Dendritic cell treated with granulocyte-macrophage colony-stimulating factor and Interleukin-4, amounts not matched to agents 40 ng/mL and 50 ng/mL, for 4 days (primary cell): Measurements from ENCODE around the gene SMIM36.
"Not testable (repeated sequence)": the region's sequence is repeated elsewhere in the genome, so short reads cannot be mapped to it uniquely, and the experiment has no call there.

Experiments used
- H3K27ac Mint-ChIP-seq: one replicate; pipeline ENCODE4 v1.8.0; 2022; ENCODE audit warnings: mild to moderate bottlenecking, mixed read lengths
- H3K27me3 Mint-ChIP-seq: one replicate; pipeline ENCODE4 v1.8.0; 2022; ENCODE audit warnings: mild to moderate bottlenecking, mixed read lengths
- H3K36me3 Mint-ChIP-seq: one replicate; pipeline ENCODE4 v1.8.0; 2022; ENCODE audit warnings: low read depth, mixed read lengths
- H3K4me1 Mint-ChIP-seq: one replicate; pipeline ENCODE4 v1.8.0; 2022; ENCODE audit warnings: low read depth, mixed read lengths
- H3K4me3 Mint-ChIP-seq: one replicate; pipeline ENCODE4 v1.8.0; 2022; ENCODE audit warnings: mild to moderate bottlenecking, moderate library complexity, mixed read lengths
- H3K9me3 Mint-ChIP-seq: one replicate; pipeline ENCODE4 v1.8.0; 2022; ENCODE audit warnings: mixed read lengths
- intact Hi-C: fragments of 100-400 bp; cut with micrococcal nuclease; formaldehyde crosslinking; loops from one replicate; pipeline ENCODE4 v1.15.0; 2022

The SMIM36 gene

DNA sequence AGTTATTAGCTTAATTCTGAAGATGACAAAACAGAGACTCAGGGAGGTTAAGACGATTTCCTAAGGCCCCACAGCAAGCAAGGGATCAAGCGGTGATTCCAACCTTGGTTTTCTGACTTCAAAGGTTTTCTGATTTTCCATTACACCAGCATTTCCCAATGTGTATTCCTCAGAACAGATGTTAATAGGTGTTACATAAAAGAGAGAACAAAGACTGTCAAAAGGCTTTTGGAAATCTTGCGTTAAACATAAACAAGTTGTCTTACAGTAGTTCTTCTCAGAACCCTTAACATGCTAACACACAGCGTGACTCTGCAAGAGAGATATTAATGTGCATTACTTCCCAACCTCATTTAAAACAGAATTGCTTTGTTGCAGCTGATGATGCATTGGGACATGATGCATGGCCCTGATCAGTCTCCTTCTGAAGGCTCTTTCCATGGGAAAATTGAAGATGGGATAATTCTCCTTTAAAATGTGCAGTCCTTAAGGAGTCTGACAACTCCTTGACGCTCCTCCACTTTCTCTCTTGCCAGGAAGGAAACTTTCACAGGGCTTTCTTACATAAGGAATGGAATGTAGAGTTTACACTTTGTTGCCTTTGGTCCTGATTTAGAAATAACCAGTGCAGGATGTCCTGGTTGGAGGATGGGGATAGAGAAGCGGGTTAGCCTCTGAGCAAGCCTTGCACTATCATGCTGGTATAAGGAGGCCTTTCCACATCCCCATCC lies 68.1 kb downstream of the SMIM36 start:
- Mint-ChIP-seq H3K4me1 (peaks cover 21% of the 10 kb centered on the region), H3K4me3 (no peak overlapping the region), H3K27me3 (peaks cover 2% of the 10 kb centered on the region), H3K27ac (no peak overlapping the region), H3K36me3 (no peaks in the 10 kb centered on the region), H3K9me3 (no peaks in the 10 kb centered on the region)
- intact Hi-C loops: no loop called here

DNA sequence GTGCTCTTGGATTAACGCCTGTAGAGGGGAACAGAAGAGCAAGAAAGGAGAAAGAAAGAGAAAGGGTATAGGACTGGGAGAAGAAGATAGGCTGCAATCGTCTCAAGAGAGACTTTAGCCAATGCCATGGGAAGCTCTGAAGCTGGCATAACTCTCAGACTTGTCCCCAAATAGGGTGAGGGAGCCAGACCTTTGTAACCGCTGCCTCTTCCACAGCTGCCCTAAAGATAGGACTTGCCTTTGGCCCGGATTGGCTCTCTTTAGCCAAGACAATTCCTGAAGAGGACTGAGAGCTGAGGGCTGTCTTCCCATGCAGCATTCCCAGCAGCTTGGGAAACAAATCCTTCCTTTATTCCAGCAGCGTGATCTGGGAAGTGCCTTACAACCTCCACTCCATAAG lies 68.8 kb downstream of the SMIM36 start:
- Mint-ChIP-seq H3K36me3 (no peaks in the 10 kb centered on the region), H3K9me3 (no peaks in the 10 kb centered on the region), H3K27ac (no peak overlapping the region), H3K4me1 (peaks cover 28% of the 10 kb centered on the region), H3K4me3 (no peak overlapping the region), H3K27me3 (peaks cover 2% of the 10 kb centered on the region)
- intact Hi-C loops: no loop called here

DNA sequence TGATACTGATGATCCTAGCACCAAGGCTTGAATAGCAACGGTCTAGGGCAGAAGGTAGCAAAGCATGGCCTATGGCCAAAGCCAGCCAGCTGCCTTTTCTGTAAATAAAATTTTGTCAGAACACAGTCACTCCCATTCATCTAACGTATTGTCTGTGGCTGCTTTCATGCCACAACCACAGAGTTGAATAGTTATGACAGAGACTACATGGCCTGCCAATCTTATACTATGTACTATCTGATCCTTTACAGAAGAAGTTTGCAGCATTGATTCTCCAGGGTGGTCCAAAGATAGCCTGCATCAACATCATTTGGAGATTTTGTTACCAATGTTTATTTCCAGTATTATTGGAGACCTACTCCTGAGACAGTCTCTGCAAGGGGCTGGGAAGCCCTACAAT lies 69.7 kb downstream of the SMIM36 start:
- intact Hi-C loops: no loop called here
- H3K27ac Mint-ChIP-seq: no peak overlapping the region
- H3K27me3 Mint-ChIP-seq: peaks cover 2% of the 10 kb centered on the region
- H3K36me3 Mint-ChIP-seq: no peaks in the 10 kb centered on the region
- no peak overlapping the region for H3K4me3 Mint-ChIP-seq
- H3K4me1 Mint-ChIP-seq: peaks cover 37% of the 10 kb centered on the region
- no peaks in the 10 kb centered on the region for H3K9me3 Mint-ChIP-seq

DNA sequence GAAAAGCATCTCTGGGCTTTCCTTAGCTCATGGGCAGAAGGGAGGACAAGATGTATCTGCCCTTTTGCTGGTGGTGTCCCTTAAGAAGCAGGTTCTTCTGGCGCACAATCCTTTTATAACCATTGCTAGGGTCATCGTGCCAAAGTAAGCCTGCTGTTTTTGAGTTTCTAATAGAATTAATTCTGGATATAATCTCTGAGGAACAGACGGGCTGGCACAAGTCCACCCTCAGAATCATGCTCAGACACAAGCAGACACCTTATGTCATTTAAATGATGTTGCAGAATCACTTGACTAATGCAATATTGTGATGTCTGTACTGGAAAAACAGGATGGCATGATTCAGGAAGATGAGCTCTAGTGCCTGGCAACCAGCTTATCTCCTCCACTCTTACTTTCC lies 70.9 kb downstream of the SMIM36 start:
- intact Hi-C loops: no loop called here
- H3K36me3 Mint-ChIP-seq: no peaks in the 10 kb centered on the region

DNA sequence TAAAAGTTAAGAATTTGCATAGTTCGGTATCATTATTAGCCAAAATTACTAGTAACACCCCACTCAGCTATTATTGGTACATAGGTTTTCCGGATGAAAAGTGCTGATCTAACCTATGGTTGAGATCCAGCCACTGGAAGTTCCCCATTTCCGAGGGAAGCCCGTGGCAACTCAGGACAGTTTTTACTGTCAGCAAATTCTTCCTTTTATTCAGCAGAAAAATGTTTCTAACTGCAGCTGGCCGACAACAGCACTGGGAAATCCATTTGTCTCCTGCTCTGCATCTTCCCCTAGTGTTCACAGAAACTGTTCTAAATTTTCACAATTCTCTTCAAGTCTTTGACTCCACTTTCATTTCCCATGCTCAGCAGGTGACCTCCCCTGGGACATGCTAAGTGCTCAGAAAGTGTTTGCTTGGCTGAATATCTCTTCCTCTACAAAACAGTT lies 74.1 kb downstream of the SMIM36 start:
- Mint-ChIP-seq H3K4me1 (peaks cover 43% of the 10 kb centered on the region), H3K27me3 (peaks cover 6% of the 10 kb centered on the region), H3K36me3 (no peaks in the 10 kb centered on the region), H3K9me3 (no peaks in the 10 kb centered on the region), H3K27ac (peak overlapping the region; percentile 92), H3K4me3 (peak overlapping the region; percentile 53)
- intact Hi-C loops: loop anchor here (2.0 kb wide), 1 partner anchor 14 kb away; no protein-coding TSS in a partner anchor

More for the DNA sequence above, 70.9 kb downstream of the SMIM36 start:
- no peak overlapping the region for H3K27ac Mint-ChIP-seq
- no peaks in the 10 kb centered on the region for H3K9me3 Mint-ChIP-seq
- peaks cover 42% of the 10 kb centered on the region for H3K4me1 Mint-ChIP-seq
- H3K27me3 Mint-ChIP-seq: peaks cover 2% of the 10 kb centered on the region
- no peak overlapping the region for H3K4me3 Mint-ChIP-seq

DNA sequence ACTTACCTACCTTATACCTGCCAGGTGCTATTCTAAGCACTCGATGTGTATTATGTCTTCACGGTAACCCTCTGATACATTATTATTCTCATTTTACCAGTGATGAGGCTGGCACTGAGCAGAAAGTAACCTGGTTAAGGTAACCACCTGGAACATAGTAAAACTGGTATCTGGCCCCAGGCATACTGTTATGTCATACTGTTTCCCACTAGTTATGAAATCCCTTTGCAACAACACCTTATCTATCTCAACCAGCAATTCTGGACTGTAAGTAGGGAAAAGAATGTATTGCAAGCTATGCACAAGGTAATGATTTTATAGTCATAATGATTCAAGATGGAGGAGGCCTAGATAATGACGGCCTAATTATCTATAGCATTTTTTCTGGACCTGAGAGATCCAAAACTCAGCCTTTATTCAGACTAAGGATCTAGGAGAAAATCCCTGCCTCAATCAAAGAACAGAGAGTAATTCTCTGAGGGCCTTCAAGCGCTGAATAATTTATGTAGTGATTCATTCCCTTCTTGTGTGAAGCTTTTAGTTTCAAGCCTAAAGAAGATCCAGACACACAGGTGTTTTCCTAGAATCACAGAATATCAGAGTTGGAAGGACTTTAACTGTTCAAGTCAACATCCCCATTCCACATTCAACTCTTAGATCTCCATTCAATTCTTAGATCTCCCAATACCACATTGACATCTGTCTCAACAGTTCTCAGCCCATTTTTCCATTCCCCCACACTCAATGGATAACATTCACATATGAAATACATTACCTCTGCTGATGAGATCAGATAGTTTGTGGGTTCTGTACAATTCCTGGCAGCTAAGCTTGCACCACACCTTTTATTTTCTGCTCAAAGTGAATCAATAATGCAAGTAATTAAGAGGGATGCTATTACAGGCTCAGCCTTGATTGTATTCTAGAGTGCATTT lies 74.8 kb downstream of the SMIM36 start:
- intact Hi-C loops: loop anchor here (2.0 kb wide), 1 partner anchor 14 kb away; no protein-coding TSS in a partner anchor
- H3K36me3 Mint-ChIP-seq: no peaks in the 10 kb centered on the region
- H3K4me3 Mint-ChIP-seq: no peak overlapping the region
- H3K4me1 Mint-ChIP-seq: peaks cover 46% of the 10 kb centered on the region
- no peaks in the 10 kb centered on the region for H3K9me3 Mint-ChIP-seq
- H3K27ac Mint-ChIP-seq: peak overlapping the region; percentile 92
- H3K27me3 Mint-ChIP-seq: peaks cover 7% of the 10 kb centered on the region

DNA sequence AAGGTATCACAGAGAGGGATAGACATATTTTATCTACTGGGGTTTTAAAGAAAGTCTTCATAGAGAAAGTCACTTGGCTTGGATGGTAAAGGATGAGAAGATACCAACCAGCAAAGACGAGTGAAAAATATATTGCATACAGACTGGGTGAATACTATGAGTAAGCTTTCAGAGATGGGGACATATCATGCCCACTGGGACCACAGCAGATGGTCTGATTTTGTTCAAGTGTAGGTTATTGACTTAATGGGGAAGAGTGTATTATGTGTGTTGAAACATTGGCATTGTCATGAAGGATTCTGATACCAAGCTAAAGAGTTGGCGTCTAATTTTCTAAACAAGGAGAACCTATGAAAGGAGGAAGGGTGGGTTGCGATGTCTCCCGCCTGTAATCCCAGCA lies 75.8 kb downstream of the SMIM36 start:
- Mint-ChIP-seq H3K27ac (peak overlapping the region; percentile 45), H3K4me1 (peaks cover 49% of the 10 kb centered on the region), H3K36me3 (no peaks in the 10 kb centered on the region), H3K9me3 (no peaks in the 10 kb centered on the region), H3K27me3 (peaks cover 7% of the 10 kb centered on the region), H3K4me3 (no peak overlapping the region)
- intact Hi-C loops: no loop called here

DNA sequence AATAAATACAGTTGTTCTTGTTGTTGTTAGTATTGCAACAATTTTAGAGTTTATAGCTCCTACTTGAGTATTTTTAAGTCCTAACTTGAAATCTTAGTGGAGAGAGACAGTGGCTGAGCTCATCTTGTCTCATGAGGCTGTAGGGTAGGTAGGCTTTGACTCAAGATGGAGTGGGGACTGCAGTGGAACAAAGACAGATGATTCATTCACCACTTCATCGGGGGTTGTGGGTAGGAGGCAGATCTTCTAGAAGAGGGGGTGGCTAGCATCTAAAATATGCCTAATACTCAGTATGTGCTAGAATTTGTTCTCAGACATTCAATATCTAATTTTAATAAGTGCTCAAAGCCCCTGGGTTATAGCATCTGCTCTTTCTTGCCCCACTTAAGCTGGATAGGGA lies 76.5 kb downstream of the SMIM36 start:
- H3K27ac Mint-ChIP-seq: no peak overlapping the region

DNA sequence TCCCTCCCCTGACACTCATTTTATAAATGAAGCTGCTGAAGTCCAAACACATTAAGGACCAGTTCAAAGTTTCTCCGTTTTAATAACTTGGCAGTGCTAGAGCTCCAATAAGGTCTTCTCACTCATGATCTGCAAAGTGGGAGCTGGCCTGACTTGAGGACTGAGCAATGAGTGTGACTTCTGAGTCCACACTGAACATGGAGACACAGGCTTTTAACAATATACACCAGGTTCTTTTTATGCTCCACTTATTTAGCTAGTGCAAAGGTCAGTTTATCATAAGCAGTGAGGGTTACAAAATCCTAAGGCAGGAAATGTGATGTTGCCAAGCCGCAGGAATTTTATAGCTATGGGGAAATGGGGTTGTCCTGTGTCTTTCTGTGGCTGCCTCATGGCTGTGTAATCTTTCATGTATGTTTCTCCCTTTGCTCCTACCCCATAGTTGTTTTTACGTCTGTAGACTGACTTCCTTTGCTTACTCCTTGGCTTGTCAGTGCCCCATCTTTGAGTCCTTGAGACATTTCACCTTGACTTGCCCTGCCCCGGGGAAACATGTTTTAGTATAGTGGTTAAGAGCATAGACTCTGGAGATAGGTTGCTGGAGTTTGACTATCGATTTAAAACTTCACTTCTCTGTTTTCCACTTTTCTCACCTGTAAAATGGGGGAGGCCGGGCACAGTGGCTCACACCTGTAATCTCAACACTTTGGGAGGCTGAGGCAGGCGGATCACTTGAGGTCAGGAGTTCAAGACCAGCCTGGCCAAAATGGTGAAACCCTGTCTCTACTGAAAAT lies 77.4 kb downstream of the SMIM36 start:
- peaks cover 49% of the 10 kb centered on the region for H3K4me1 Mint-ChIP-seq
- intact Hi-C loops: no loop called here
- peak overlapping the region; percentile 46 for H3K27ac Mint-ChIP-seq

More for the DNA sequence above, 76.5 kb downstream of the SMIM36 start:
- no peaks in the 10 kb centered on the region for H3K36me3 Mint-ChIP-seq
- H3K4me1 Mint-ChIP-seq: peaks cover 49% of the 10 kb centered on the region
- intact Hi-C loops: no loop called here
- H3K9me3 Mint-ChIP-seq: no peaks in the 10 kb centered on the region
- H3K27me3 Mint-ChIP-seq: peaks cover 7% of the 10 kb centered on the region
- H3K4me3 Mint-ChIP-seq: no peak overlapping the region

DNA sequence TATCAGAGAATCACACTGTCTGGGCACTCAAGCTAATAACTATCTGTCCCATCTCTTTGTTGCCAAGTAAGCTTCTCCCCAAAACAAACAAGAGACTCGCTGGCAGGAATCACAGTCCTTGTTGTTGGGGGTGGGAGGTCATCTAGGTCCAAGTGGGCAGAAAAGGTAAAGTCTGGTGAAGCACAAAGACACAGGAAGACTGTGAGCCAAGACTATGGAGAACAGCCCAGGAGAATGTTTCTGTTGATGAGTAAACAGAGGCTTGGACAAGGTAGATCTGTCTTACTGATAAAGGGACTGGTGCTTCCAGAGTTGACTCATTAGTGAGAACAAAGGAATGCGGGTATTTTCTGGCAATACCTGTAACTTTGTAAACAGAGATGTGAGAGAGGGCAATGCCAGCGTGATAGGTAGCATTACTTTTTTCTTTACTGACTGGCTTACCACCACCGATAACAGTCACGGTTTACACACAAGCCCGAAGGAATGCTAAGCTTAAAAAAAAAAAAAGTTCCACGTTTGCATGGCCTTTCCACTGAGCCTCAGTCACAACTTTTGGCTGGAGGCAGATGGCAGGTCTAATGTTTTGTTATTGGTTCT lies 78.1 kb downstream of the SMIM36 start:
- no peak overlapping the region for H3K27ac Mint-ChIP-seq
- H3K4me3 Mint-ChIP-seq: no peak overlapping the region
- H3K9me3 Mint-ChIP-seq: no peaks in the 10 kb centered on the region
- H3K4me1 Mint-ChIP-seq: peaks cover 47% of the 10 kb centered on the region
- intact Hi-C loops: no loop called here
- H3K36me3 Mint-ChIP-seq: no peaks in the 10 kb centered on the region
- peaks cover 9% of the 10 kb centered on the region for H3K27me3 Mint-ChIP-seq

More for the DNA sequence above, 77.4 kb downstream of the SMIM36 start:
- peaks cover 7% of the 10 kb centered on the region for H3K27me3 Mint-ChIP-seq
- H3K36me3 Mint-ChIP-seq: no peaks in the 10 kb centered on the region
- no peaks in the 10 kb centered on the region for H3K9me3 Mint-ChIP-seq
- H3K4me3 Mint-ChIP-seq: no peak overlapping the region

DNA sequence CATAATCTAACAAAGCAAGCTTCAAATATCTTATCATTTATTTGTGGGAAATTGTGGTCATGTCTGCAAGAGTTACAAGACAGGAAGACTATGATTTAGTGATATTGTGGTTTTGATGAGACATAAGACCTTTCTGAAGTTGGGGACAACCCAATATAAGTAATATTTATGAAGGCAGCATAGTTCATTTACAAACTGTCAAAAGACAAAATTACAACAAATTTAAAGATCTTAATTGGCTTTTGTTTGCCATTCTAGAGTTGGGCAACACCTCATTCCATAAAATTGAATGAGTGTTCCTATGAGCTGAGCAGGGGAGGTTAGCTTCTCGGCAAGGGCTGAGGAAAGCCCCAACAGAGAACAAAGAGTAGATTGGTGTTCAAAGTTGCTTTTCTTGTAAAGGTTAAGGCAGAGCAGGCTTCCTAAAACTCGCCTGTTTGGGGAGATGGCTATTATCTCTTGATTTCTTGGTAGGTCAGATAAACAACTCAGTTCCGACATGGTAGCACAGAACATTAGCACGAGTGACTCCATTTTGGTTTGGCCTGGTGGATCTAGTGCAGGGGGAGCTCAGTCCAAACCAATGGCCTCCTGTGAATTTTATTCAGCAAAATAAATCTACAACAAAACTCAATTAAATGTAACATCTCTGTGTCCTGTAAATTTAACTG lies 78.8 kb downstream of the SMIM36 start:
- H3K4me1 Mint-ChIP-seq: peaks cover 41% of the 10 kb centered on the region
- H3K9me3 Mint-ChIP-seq: no peaks in the 10 kb centered on the region
- peaks cover 9% of the 10 kb centered on the region for H3K27me3 Mint-ChIP-seq
- H3K4me3 Mint-ChIP-seq: no peak overlapping the region
- no peaks in the 10 kb centered on the region for H3K36me3 Mint-ChIP-seq
- intact Hi-C loops: no loop called here
- H3K27ac Mint-ChIP-seq: no peak overlapping the region

DNA sequence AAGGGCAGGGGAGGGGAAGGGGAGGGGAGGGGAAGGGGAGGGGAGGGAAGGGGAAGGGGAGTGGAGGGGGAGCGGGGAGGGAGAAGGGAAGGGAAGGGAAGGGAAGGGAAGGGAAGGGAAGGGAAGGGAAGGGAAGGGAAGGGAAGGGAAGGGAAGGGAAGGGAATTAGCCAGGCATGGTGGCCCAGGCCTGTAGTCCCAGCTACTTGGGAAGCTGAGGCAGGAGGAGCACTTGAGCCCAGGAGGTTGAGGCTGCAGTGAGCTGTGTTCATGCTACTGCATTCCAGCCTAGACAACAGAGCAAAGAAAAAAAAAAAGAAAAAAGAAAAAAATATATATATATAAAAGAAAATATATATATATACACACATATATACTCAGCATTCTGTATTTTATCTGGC lies 79.3 kb downstream of the SMIM36 start:
- H3K27me3 Mint-ChIP-seq, H3K36me3 Mint-ChIP-seq, H3K4me3 Mint-ChIP-seq, H3K9me3 Mint-ChIP-seq, H3K27ac Mint-ChIP-seq, intact Hi-C loops: not testable (repeated sequence)
- peaks cover 35% of the 10 kb centered on the region for H3K4me1 Mint-ChIP-seq
